B cell (primary cell): Measurements from ENCODE around the gene SENP1. TPM values are rescaled to one million over a fixed set of nuclear protein-coding genes. Genes with fewer than 3 reads are reported as not detected.

Experiments used
- ATAC-seq: fragments of 200-7000 bp; cut with Tn5 transposase; one replicate; pipeline ENCODE4 v1.10.0; 2021; ENCODE audit warnings: low read depth, mild to moderate bottlenecking, moderate number of reproducible peaks, moderate library complexity
- CTCF ChIA-PET: fragments of 350-600 bp; sonication (Branson Sonifier 250); formaldehyde crosslinking; loops from one replicate; lab custom pipeline; 2021; ENCODE audit warnings: antibody characterized with exemption, inconsistent platforms; lab: Charles Lee
- POLR2A ChIA-PET: fragments of 350-600 bp; sonication (Branson Sonifier 250); formaldehyde crosslinking; loops from one replicate; lab custom pipeline; 2021; ENCODE audit warnings: antibody characterized with exemption; lab: Charles Lee
- DNase-seq: peaks from one replicate; pipeline ENCODE4 v3.0.0; 2013
- H2AFZ ChIP-seq: 2 replicates; pipeline ENCODE4 v1.6.1; 2012; ENCODE audit warnings: mild to moderate bottlenecking, low read depth, low read length; ENCODE audit not compliant: insufficient read depth, poor library complexity, severe bottlenecking
- H3K27ac ChIP-seq, 2 donors: 1 replicate in 1 of 2; 2 replicates in 1 of 2; pipeline ENCODE4 v1.5.1; 2012 to 2013; ENCODE audit warnings: low read length in 2 of 2, mild to moderate bottlenecking in 2 of 2, moderate library complexity in 1 of 2
- H3K27me3 ChIP-seq, 4 experiments: fragments of 200-600 bp in 1 of 4; sonication (generic) in 1 of 4; replicated peaks in 1 of 4; 1 replicate in 2 of 4; 2 replicates in 2 of 4; pipeline versions ENCODE4 v1.6.1 to v1.7.0; 2013 to 2016; ENCODE audit warnings: low read length in 3 of 4, mild to moderate bottlenecking in 2 of 4, mixed read lengths in 1 of 4, moderate library complexity in 1 of 4; ENCODE audit not compliant: insufficient read depth in 4 of 4, control insufficient read depth in 3 of 4; ENCODE audit errors: control extremely low read depth in 1 of 4
- H3K36me3 ChIP-seq, 2 experiments: replicated peaks in 1 of 2; 1 replicate in 1 of 2; 2 replicates in 1 of 2; pipeline versions ENCODE4 v1.6.1 to v1.7.1; 2013; ENCODE audit warnings: low read length in 1 of 2; ENCODE audit not compliant: insufficient read depth in 2 of 2, control insufficient read depth in 1 of 2; ENCODE audit errors: control extremely low read depth in 1 of 2, extremely low read depth in 1 of 2
- H3K4me1 ChIP-seq, 2 donors: fragments of 200-600 bp in 1 of 2; sonication (generic) in 1 of 2; 1 replicate in 1 of 2; 2 replicates in 1 of 2; pipeline versions ENCODE4 v1.5.1 to v1.6.1; 2013 to 2017; ENCODE audit warnings: low read length in 2 of 2; ENCODE audit not compliant: control insufficient read depth in 2 of 2, insufficient read depth in 2 of 2
- H3K4me2 ChIP-seq: replicated peaks from 2 replicates; pipeline ENCODE3; 2012; ENCODE audit warnings: mild to moderate bottlenecking, low read depth, low read length; ENCODE audit not compliant: poor library complexity, severe bottlenecking
- H3K4me3 ChIP-seq, 5 experiments: fragments of 200-600 bp in 1 of 5; sonication (generic) in 1 of 5; 1 replicate in 3 of 5; 2 replicates in 2 of 5; pipeline versions ENCODE4 v1.5.1 to v1.7.0; 2011 to 2016; ENCODE audit warnings: low read length in 4 of 5, mild to moderate bottlenecking in 4 of 5, low read depth in 2 of 5, control low read depth in 1 of 5, moderate library complexity in 1 of 5; ENCODE audit not compliant: insufficient read depth in 1 of 5; ENCODE audit errors: control extremely low read depth in 1 of 5, extremely low read depth in 1 of 5
- H3K79me2 ChIP-seq: fragments of 200-600 bp; sonication (generic); one replicate; pipeline ENCODE4 v1.6.0; 2016; ENCODE audit warnings: low read length; ENCODE audit not compliant: control insufficient read depth, insufficient read depth
- H3K9ac ChIP-seq: fragments of 200-600 bp; sonication (generic); 2 replicates; pipeline ENCODE4 v1.6.1; 2017; ENCODE audit warnings: mild to moderate bottlenecking, low read length, moderate library complexity
- H3K9me3 ChIP-seq, 3 donors: one replicate each; pipeline versions ENCODE4 v1.6.1 to v1.7.1; 2013; ENCODE audit warnings: low read length in 2 of 3; ENCODE audit not compliant: control insufficient read depth in 2 of 3, insufficient read depth in 1 of 3; ENCODE audit errors: control extremely low read depth in 1 of 3
- H4K20me1 ChIP-seq: 2 replicates; pipeline ENCODE4 v1.6.0; 2012; ENCODE audit warnings: mild to moderate bottlenecking, low read length; ENCODE audit not compliant: insufficient read depth, control insufficient read depth, poor library complexity, severe bottlenecking
- H3K27ac Mint-ChIP-seq: one replicate; pipeline ENCODE4 v1.8.0; 2021; ENCODE audit warnings: mixed read lengths
- H3K27me3 Mint-ChIP-seq: one replicate; pipeline ENCODE4 v1.8.0; 2021; ENCODE audit warnings: mixed read lengths
- H3K4me1 Mint-ChIP-seq: one replicate; pipeline ENCODE4 v1.8.0; 2021; ENCODE audit warnings: mixed read lengths
- H3K4me3 Mint-ChIP-seq: one replicate; pipeline ENCODE4 v1.8.0; 2021; ENCODE audit warnings: mixed read lengths
- H3K9me3 Mint-ChIP-seq: one replicate; pipeline ENCODE4 v1.8.0; 2022; ENCODE audit warnings: mixed read lengths; ENCODE audit not compliant: insufficient read depth
- EZH2 ChIP-seq: IDR thresholded peaks from 2 replicates; pipeline ENCODE4 v1.6.1; 2012; ENCODE audit warnings: borderline replicate concordance, low read depth, mild to moderate bottlenecking, moderate library complexity, low read length; ENCODE audit not compliant: insufficient read depth, poor library complexity, severe bottlenecking
- WGBS: methylation state at CpG from one replicate; pipeline ENCODE4 v1.1.5; 2013; ENCODE audit warnings: missing lambda C conversion rate; ENCODE audit not compliant: insufficient coverage; 5-methylcytosine and 5-hydroxymethylcytosine counted together
- intact Hi-C: fragments of 100-400 bp; cut with micrococcal nuclease; formaldehyde crosslinking; loops from one replicate; pipeline ENCODE4 v1.10.0; 2022
- polyA plus RNA-seq: library from polyadenylated mRNA; depleted of rRNA; stranded (reverse); fragments of >200 nt; gene quantifications from 2 replicates; pipeline ENCODE4 v1.2.3, GENCODE V29; 2012
- total RNA-seq, 2 donors: library from RNA; stranded (reverse); fragments of 120-200 nt in 1 of 2; gene quantifications; 1 replicate in 1 of 2; 2 replicates in 1 of 2; pipeline versions ENCODE4 v1.2.3 to v1.2.4, GENCODE V29; 2013 to 2022
- TF ChIP-seq, protein P1 (sequence below): fragments of 200-600 bp; IDR thresholded peaks from one replicate; pipeline ENCODE4 v1.8.0; 2022; ENCODE audit warnings: antibody characterized with exemption, mild to moderate bottlenecking

SENP1 gene
- total and polyA plus RNA-seq, 2 donors (not counting 1 experiment from before 2014, with no cell fraction given), result 7.3 to 44.8 TPM

DNA sequence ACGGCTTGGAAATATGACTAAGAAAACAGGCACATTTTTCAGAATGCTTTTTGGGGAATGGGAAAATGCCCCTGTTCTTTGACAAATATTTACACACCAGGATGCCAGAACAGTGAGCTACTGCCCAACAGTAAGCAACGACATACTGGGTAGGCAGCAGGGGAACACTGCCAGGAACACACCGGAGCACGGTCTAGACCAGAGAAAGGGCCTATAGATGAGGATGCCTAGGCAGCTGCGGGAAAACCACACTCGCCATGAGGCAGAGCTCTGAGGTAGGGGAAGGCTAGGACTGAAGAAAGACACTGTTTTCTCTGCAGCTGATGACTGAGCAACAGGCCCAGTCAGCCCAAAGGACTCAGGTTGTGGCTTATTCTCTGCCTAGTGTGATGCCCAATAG, 55.7 kb downstream of the SENP1 start:
- H3K36me3 ChIP-seq, result peaks cover 2 to 47% of the 10 kb centered on the region in 2 experiments
- Mint-ChIP-seq H3K4me1 (no peaks in the 10 kb centered on the region), H3K9me3 (no peaks in the 10 kb centered on the region), H3K27me3 (no peaks in the 10 kb centered on the region), H3K27ac (no peak overlapping the region), H3K4me3 (no peak overlapping the region)
- H4K20me1 ChIP-seq, result no peaks in the 10 kb centered on the region
- intact Hi-C loops, result no loop called here
- no peak for DNase-seq
- ChIA-PET POLR2A (no interaction called here), CTCF (interaction anchor here (0.5 kb wide), 1 partner anchor 731 kb away, joined by 3 read pairs; no protein-coding TSS in a partner anchor)
- TF ChIP-seq, protein P1, sequence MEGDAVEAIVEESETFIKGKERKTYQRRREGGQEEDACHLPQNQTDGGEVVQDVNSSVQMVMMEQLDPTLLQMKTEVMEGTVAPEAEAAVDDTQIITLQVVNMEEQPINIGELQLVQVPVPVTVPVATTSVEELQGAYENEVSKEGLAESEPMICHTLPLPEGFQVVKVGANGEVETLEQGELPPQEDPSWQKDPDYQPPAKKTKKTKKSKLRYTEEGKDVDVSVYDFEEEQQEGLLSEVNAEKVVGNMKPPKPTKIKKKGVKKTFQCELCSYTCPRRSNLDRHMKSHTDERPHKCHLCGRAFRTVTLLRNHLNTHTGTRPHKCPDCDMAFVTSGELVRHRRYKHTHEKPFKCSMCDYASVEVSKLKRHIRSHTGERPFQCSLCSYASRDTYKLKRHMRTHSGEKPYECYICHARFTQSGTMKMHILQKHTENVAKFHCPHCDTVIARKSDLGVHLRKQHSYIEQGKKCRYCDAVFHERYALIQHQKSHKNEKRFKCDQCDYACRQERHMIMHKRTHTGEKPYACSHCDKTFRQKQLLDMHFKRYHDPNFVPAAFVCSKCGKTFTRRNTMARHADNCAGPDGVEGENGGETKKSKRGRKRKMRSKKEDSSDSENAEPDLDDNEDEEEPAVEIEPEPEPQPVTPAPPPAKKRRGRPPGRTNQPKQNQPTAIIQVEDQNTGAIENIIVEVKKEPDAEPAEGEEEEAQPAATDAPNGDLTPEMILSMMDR, result no peak
- TF ChIP-seq EZH2, result no peak
- no peaks in the 10 kb centered on the region for H3K79me2 ChIP-seq
- no peak overlapping the region for H3K4me3 ChIP-seq
- H3K9ac ChIP-seq, result no peak overlapping the region
- no peak overlapping the region for H2AFZ ChIP-seq
- H3K27me3 ChIP-seq, result no peaks in the 10 kb centered on the region
- no peaks in the 10 kb centered on the region for H3K4me1 ChIP-seq
- no peak overlapping the region for H3K4me2 ChIP-seq
- 100% methylated on average over 6 of the region's 6 CpGs for WGBS
- no peak overlapping the region for H3K27ac ChIP-seq
- H3K9me3 ChIP-seq, result no peaks in the 10 kb centered on the region
- no peak for ATAC-seq

DNA sequence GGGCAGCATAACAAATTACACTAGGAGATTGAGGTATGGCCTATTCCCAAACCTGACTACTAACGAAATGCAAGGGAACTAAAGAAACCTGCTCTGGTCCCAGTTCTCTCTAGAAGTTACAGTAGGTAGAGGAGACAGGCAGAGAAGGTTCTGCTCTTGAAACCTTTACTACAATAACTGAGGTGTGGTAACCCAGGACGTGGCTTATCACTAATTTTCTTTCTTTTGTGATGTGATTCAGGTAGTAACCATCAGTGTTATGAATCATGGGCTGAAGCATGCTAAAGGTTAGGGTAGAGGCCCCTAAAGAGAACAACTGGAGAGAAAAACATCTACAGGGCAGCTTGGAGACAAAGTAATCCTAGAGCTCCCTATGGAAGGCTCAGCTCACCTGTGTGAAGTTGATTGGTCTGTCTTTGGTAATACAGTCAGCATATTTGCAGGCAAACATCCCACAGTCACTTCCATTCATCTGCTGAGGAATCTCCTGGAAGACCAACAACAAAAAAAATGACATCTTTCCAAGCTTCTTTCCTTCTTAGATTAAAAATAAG, 59.8 kb downstream of the SENP1 start:
- no peak overlapping the region for H3K4me3 Mint-ChIP-seq
- H3K9me3 Mint-ChIP-seq, result no peaks in the 10 kb centered on the region
- 83% methylated on average over 1 of the region's 2 CpGs for WGBS
- intact Hi-C loops, result no loop called here
- Histone ChIP-seq H3K27ac (no peak overlapping the region), H3K4me2 (no peak overlapping the region), H3K4me3 (no peak overlapping the region), H2AFZ (no peak overlapping the region), H3K79me2 (no peaks in the 10 kb centered on the region), H3K36me3 (peaks cover 0 to 56% of the 10 kb centered on the region in 2 experiments), H3K9ac (no peak overlapping the region), H4K20me1 (no peaks in the 10 kb centered on the region), H3K4me1 (no peaks in the 10 kb centered on the region), H3K9me3 (no peaks in the 10 kb centered on the region), H3K27me3 (no peaks in the 10 kb centered on the region)
- TF ChIP-seq EZH2, result no peak
- TF ChIP-seq, protein P1, result no peak
- H3K4me1 Mint-ChIP-seq, result no peaks in the 10 kb centered on the region
- DNase-seq (no peak), ATAC-seq (no peak)
- H3K27me3 Mint-ChIP-seq, result no peaks in the 10 kb centered on the region
- ChIA-PET POLR2A (no interaction called here), CTCF (interaction anchor here (1.1 kb wide), 1 partner anchor 119 kb away, joined by 3 read pairs; no protein-coding TSS in a partner anchor)
- H3K27ac Mint-ChIP-seq, result no peak overlapping the region
